Stimulated activated CD4-positive, alpha-beta T cell treated with anti-CD3 and anti-CD28 coated beads, Interleukin-1b, Interleukin-23, amount 100 ng/mL, for 4 hours (primary cell): ENCODE measurements around the gene MOB3B.
A peak's percentile ranks its signal among the peaks of the same experiment; 100 is the strongest.

Experiments used
- DNase-seq, 2 donors: peaks; one replicate each; pipeline ENCODE4 v3.0.0-alpha.2; 2020; ENCODE audit warnings: low read depth in 2 of 2

MOB3B gene

DNA sequence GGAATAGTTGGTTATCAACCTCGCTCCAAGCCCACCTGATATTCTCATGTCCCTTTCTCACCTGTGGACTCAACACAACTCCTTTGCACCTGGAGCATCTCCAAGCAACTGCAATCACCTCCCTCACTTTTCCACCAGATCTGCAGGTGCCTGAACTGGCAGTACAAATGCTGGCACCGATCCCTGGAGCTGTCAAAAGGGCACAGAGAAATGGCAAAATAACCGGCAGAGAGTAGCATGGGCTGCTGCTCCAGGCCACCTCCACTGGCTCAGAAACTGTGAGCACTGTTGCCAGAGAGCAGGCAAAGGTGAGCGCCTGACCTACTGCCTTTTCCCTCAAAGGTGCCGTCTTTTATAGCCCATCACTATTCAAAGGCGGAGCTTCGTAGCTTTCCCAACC, 247.3 kb downstream of the MOB3B start:
- DNase-seq, result no peak

DNA sequence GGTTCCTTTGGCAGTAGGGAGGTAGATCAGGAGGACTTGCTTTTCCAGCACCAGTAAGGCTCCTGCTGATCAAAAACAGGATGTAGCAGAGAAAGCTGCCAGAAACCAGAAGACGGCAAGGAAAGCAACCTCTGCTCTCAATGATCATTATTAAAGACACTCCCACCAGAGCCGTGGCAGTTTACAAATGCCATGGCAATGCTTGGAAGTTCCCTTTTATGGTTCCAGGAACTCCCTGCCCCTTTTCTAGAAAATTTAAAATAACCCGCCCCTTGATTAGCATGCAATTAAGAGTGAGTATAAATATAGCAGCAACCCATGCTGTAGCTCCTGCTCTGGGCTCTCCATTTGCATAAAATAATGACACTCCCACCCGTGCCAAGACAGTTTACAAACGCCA, 248.8 kb downstream of the MOB3B start:
- DNase-seq, result no peak

DNA sequence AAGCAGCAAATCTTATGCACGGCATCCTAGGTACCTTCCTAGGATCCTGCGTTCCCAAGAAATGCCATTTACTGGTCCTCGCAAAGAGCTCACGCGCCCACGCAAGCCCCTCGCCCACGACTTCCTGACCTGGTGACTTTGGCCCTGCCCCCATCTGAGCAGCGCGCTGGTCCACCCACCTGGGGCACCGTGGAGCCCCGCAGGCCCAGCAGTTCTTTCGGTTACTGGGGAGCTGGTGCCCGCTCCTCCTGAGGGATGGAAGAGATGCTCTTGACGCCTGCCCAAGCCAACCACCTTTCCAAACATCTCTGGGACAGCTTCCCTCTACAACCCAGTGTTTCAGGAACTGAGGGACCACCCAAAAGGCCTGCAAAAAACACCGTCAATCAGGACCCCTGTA, 249.4 kb downstream of the MOB3B start:
- no peak for DNase-seq

DNA sequence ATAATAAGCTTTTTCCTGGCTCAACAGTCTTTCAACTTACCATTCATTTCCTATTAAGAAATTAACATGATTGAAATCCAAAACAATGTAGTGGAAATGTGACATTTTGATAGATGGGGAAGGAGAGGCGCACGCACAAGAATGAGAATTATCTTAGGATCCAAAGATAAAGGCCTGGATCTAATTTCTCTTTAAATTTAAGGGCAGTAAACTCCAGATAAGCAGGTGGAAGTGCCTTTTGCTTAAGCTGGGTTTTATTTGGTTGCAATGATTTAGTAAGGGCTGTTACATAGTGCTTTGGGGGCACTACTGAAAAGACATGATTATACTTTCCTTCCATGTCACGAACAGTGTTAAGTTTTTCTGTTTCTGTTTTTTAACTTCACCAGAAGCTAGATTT, 250.0 kb downstream of the MOB3B start:
- DNase-seq, result no peak

DNA sequence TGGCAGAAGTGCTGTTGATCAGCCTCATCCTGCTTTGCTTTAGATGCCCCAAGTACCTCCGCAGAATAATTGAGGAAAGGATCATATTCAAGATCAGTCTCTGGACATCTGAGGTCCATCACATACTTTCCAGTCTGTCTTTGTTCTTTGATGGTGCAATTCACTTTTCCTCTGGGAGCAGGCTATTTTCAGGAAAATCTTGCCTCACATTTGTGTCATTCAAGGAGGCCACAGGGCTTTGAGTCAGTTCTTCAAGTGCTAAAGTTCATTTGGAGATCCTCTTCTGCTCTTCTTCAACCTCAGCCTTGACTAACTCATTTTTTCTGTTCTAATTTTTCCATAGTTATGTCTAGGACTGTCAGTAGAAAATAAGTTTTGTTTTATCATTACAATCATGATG, 251.2 kb downstream of the MOB3B start:
- DNase-seq, result no peak

DNA sequence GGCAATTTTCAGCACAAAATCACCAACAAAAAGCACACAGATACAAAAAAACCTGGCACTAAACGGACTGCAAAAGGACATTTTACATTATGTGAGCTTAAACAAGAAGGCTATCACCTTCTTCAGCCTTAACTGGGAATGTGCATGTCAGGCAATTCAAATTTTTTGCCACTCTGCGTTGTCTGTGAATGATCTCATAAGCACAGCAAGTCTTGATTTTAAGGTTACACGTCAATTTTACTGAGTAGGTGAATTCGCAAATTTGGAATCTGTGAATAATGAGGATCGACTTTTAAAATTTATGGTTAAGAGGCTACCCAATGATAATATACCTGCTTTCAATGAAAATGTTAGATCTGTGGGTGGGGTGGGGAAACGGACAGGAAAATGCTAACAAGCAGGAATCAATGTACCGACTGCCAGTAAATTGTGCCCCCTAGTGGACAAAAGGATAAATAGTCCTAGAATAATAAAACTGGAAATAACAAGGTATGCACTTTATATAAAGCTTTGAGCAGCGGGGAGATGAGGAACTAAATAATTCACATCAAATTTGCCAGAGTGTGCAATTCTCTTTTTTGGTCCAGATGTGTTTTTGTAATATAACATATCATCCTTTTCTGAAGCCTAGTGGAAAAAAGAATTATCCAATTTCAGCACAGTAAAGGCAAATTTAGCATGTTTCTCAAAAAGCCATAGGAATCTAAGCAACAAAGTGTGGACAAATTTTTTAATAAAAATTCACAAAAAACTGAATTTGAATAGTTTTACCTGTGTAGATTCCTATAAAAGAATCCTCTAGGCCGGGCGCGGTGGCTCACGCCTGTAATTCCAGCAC, 253.2 kb downstream of the MOB3B start:
- DNase-seq, result peak in 1 of 2 donors; percentile 0
